Esophagus (tissue), 2 donors: Measurements from ENCODE around the gene CCDC89. TPM values are rescaled to one million over a fixed set of nuclear protein-coding genes. Genes with fewer than 3 reads are reported as not detected.
A peak's percentile ranks its signal among the peaks of the same experiment; 100 is the strongest.

Experiments used
- H3K27ac ChIP-seq, 2 donors: one replicate each; pipeline ENCODE4 v1.5.1; 2013; ENCODE audit warnings: low read depth in 2 of 2, mild to moderate bottlenecking in 2 of 2, inconsistent platforms in 1 of 2, low read length in 1 of 2, moderate library complexity in 1 of 2
- H3K27me3 ChIP-seq, 2 donors: one replicate each; pipeline ENCODE4 v1.6.1; 2013; ENCODE audit warnings: low read length in 2 of 2, control low read depth in 1 of 2, mild to moderate bottlenecking in 1 of 2; ENCODE audit not compliant: insufficient read depth in 2 of 2, control insufficient read depth in 1 of 2
- H3K36me3 ChIP-seq, 2 donors: one replicate each; pipeline ENCODE4 v1.6.1; 2013; ENCODE audit warnings: low read length in 1 of 2; ENCODE audit not compliant: control insufficient read depth in 2 of 2, insufficient read depth in 2 of 2
- H3K4me1 ChIP-seq, 2 donors: one replicate each; pipeline ENCODE4 v1.6.1; 2013; ENCODE audit warnings: low read length in 1 of 2; ENCODE audit not compliant: control insufficient read depth in 2 of 2, insufficient read depth in 2 of 2
- H3K4me3 ChIP-seq, 2 donors: one replicate each; pipeline ENCODE4 v1.5.1; 2013; ENCODE audit warnings: low read length in 2 of 2, mild to moderate bottlenecking in 2 of 2, low read depth in 1 of 2, moderate library complexity in 1 of 2
- H3K9me3 ChIP-seq, 2 donors: one replicate each; pipeline ENCODE4 v1.6.1; 2013; ENCODE audit warnings: mild to moderate bottlenecking in 2 of 2, low read depth in 1 of 2, low read length in 1 of 2, moderate library complexity in 1 of 2; ENCODE audit not compliant: control insufficient read depth in 2 of 2, insufficient read depth in 1 of 2
- WGBS, 2 donors: extraction: QIAGEN DNeasy Blood & Tissue Kit; methylation state at CpG; one replicate each; pipeline ENCODE4 v1.1.7; 2013; 5-methylcytosine and 5-hydroxymethylcytosine counted together
- polyA plus RNA-seq, 2 donors: library from polyadenylated mRNA; stranded (reverse); fragments of 200-250 nt; gene quantifications; one replicate each; pipeline ENCODE4 v1.2.3, GENCODE V29; 2013
- donor health status: healthy with polysubstance abuse.
- donor health status: Bipolar disorder and iron deficiency.

CCDC89 gene
- polyA plus RNA-seq, 2 donors = 0.08 to 0.14 TPM

- Histone ChIP-seq H3K4me1 (no peaks in the 10 kb centered on the region), H3K4me3 (no peak overlapping the region)
- 88 to 91% methylated on average over 2 of the region's 2 CpGs for WGBS, 2 donors
These were observed 11.8 kb upstream of the CCDC89 start for GRCh38 chr11:85697747-85698146.

GRCh38 chr11:85695546-85695945 lies 9.6 kb upstream of the CCDC89 start:
- Histone ChIP-seq H3K36me3 (no peaks in the 10 kb centered on the region), H3K4me3 (no peak overlapping the region)

More at GRCh38 chr11:85697747-85698146, 11.8 kb upstream of the CCDC89 start:
- H3K27ac ChIP-seq = no peak overlapping the region
- H3K36me3 ChIP-seq = no peaks in the 10 kb centered on the region
- no peaks in the 10 kb centered on the region for H3K27me3 ChIP-seq
- no peaks in the 10 kb centered on the region for H3K9me3 ChIP-seq

GRCh38 chr11:85694385-85694980 lies 8.5 kb upstream of the CCDC89 start:
- Histone ChIP-seq H3K4me3 (no peak overlapping the region), H3K27ac (no peak overlapping the region), H3K9me3 (no peaks in the 10 kb centered on the region), H3K4me1 (no peaks in the 10 kb centered on the region), H3K36me3 (no peaks in the 10 kb centered on the region), H3K27me3 (no peaks in the 10 kb centered on the region)
- 93 to 98% methylated on average over 1 of the region's 1 CpG for WGBS, 2 donors

More at GRCh38 chr11:85695546-85695945, 9.6 kb upstream of the CCDC89 start:
- H3K4me1 ChIP-seq = no peaks in the 10 kb centered on the region
- no peaks in the 10 kb centered on the region for H3K27me3 ChIP-seq
- H3K27ac ChIP-seq = no peak overlapping the region
- H3K9me3 ChIP-seq = no peaks in the 10 kb centered on the region

GRCh38 chr11:85685125-85685819 lies 723 bp downstream of the CCDC89 start:
- WGBS, 2 donors = 65 to 68% methylated on average over 15 of the region's 15 CpGs
- H3K36me3 ChIP-seq = no peaks in the 10 kb centered on the region
- no peaks in the 10 kb centered on the region for H3K27me3 ChIP-seq
- peak overlapping the region; percentile 30 to 38 for H3K27ac ChIP-seq
- peak overlapping the region in 1 of 2 donors; percentile 12 for H3K4me3 ChIP-seq
- no peaks in the 10 kb centered on the region for H3K9me3 ChIP-seq
- H3K4me1 ChIP-seq = peaks cover 0 to 2% of the 10 kb centered on the region in 2 donors

- Histone ChIP-seq H3K27ac (no peak overlapping the region), H3K27me3 (no peaks in the 10 kb centered on the region), H3K4me3 (peak overlapping the region; percentile 39 to 60), H3K36me3 (no peaks in the 10 kb centered on the region), H3K4me1 (peaks cover 0 to 2% of the 10 kb centered on the region in 2 donors), H3K9me3 (no peaks in the 10 kb centered on the region)
- WGBS, 2 donors = 24 to 30% methylated on average over 36 to 43 of the region's 43 CpGs
These were observed 3.4 kb downstream of the CCDC89 start for GRCh38 chr11:85682330-85683305.

GRCh38 chr11:85680897-85681296 lies 5.1 kb downstream of the CCDC89 start:
- Histone ChIP-seq H3K36me3 (no peaks in the 10 kb centered on the region), H3K4me1 (peaks cover 0 to 2% of the 10 kb centered on the region in 2 donors), H3K9me3 (no peaks in the 10 kb centered on the region), H3K27ac (no peak overlapping the region), H3K27me3 (no peaks in the 10 kb centered on the region), H3K4me3 (no peak overlapping the region)
- whole genome bisulfite sequencing, 2 donors = 68 to 74% methylated on average over 1 of the region's 1 CpG

GRCh38 chr11:85679576-85679975 lies 6.4 kb downstream of the CCDC89 start:
- no peak overlapping the region for H3K4me3 ChIP-seq
- H3K4me1 ChIP-seq = peaks cover 0 to 2% of the 10 kb centered on the region in 2 donors
- H3K9me3 ChIP-seq = no peaks in the 10 kb centered on the region
- 70 to 79% methylated on average over 4 of the region's 4 CpGs for WGBS, 2 donors
- H3K36me3 ChIP-seq = no peaks in the 10 kb centered on the region
- no peaks in the 10 kb centered on the region for H3K27me3 ChIP-seq
- no peak overlapping the region for H3K27ac ChIP-seq

- Histone ChIP-seq H3K36me3 (no peaks in the 10 kb centered on the region), H3K27me3 (no peaks in the 10 kb centered on the region), H3K4me1 (no peaks in the 10 kb centered on the region), H3K4me3 (no peak overlapping the region), H3K9me3 (no peaks in the 10 kb centered on the region), H3K27ac (no peak overlapping the region)
- WGBS, 2 donors = 91 to 94% methylated on average over 3 of the region's 3 CpGs
These were observed 12.6 kb downstream of the CCDC89 start for GRCh38 chr11:85673393-85673792.

- Histone ChIP-seq H3K4me3 (no peak overlapping the region), H3K4me1 (no peaks in the 10 kb centered on the region), H3K9me3 (no peaks in the 10 kb centered on the region), H3K27me3 (no peaks in the 10 kb centered on the region), H3K36me3 (no peaks in the 10 kb centered on the region), H3K27ac (no peak overlapping the region)
- WGBS, 2 donors = 83 to 87% methylated on average over 8 of the region's 8 CpGs
These were observed 13.7 kb downstream of the CCDC89 start for GRCh38 chr11:85672105-85672902.
